ENCODE measurements around the gene ARCN1. TPM values are rescaled to one million over a fixed set of nuclear protein-coding genes. Genes with fewer than 3 reads are reported as not detected.

The ARCN1 gene
- total and polyA plus RNA-seq, 9 of the 15 experiments (the other 6 are each of a cell fraction or from before 2014, with no cell fraction given) = 30.0 to 224 (median 76.4) TPM

- TF ChIP-seq TFE3 (CRISPR knock-in tag; IDR thresholded peaks at IDR 0.05) = no peak
- no peak for TF ChIP-seq CBFB (CRISPR knock-in tag; IDR thresholded peaks at IDR 0.05)
- TF ChIP-seq ZSCAN29 (IDR thresholded peaks at IDR 0.05) = no peak
- no peak for TF ChIP-seq SNRNP70 (optimal IDR thresholded peaks at IDR 0.05; ENCODE audit: low read depth, low read length)
- no peak for TF ChIP-seq EP400 (IDR thresholded peaks at IDR 0.05)
- no peak; the same call in 1 of the 2 replicates for TF ChIP-seq MTA3 (IDR thresholded peaks at IDR 0.05; ENCODE audit: borderline replicate concordance)
- no peak for TF ChIP-seq KDM5B (IDR thresholded peaks at IDR 0.05; ENCODE audit: insufficient replicate concordance, low read depth, low read length)
- no peak for TF ChIP-seq IRF1 (CRISPR knock-in tag; IDR thresholded peaks at IDR 0.05; ENCODE audit: borderline replicate concordance)
- TF ChIP-seq TEAD2 (tag; IDR thresholded peaks at IDR 0.05) = 0 out of 2 replicates have a peak, but pooled peaks have one; percentile 33
- no peak for TF ChIP-seq NR3C1 (CRISPR knock-in tag; IDR thresholded peaks at IDR 0.05)
- TF ChIP-seq SAP30 (IDR thresholded peaks at IDR 0.05; ENCODE audit: borderline replicate concordance, insufficient read depth, low read depth, low read length, poor library complexity, severe bottlenecking) = no peak
- TF ChIP-seq POLR3A (IDR thresholded peaks at IDR 0.05; ENCODE audit: borderline replicate concordance, extremely low read depth, insufficient read depth, insufficient read length) = no peak
- no peak for TF ChIP-seq BRD4 (IDR thresholded peaks at IDR 0.05)
- TF ChIP-seq, protein P1, sequence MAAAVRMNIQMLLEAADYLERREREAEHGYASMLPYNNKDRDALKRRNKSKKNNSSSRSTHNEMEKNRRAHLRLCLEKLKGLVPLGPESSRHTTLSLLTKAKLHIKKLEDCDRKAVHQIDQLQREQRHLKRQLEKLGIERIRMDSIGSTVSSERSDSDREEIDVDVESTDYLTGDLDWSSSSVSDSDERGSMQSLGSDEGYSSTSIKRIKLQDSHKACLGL (CRISPR knock-in tag; IDR thresholded peaks at IDR 0.05; ENCODE audit: borderline replicate concordance, poor library complexity, severe bottlenecking) = no peak
- no peak for TF ChIP-seq ZNF316 (IDR thresholded peaks at IDR 0.05)
- TF ChIP-seq, protein P2, sequence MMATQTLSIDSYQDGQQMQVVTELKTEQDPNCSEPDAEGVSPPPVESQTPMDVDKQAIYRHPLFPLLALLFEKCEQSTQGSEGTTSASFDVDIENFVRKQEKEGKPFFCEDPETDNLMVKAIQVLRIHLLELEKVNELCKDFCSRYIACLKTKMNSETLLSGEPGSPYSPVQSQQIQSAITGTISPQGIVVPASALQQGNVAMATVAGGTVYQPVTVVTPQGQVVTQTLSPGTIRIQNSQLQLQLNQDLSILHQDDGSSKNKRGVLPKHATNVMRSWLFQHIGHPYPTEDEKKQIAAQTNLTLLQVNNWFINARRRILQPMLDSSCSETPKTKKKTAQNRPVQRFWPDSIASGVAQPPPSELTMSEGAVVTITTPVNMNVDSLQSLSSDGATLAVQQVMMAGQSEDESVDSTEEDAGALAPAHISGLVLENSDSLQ (IDR thresholded peaks at IDR 0.05) = no peak
- no peak for TF ChIP-seq ARID2 (IDR thresholded peaks at IDR 0.05)
- no peak for TF ChIP-seq HDAC8 (tag; IDR thresholded peaks at IDR 0.05)
- no peak for TF ChIP-seq PTRF (tag; IDR thresholded peaks at IDR 0.05)
- no peak for TF ChIP-seq HOXB6 (CRISPR knock-in tag; IDR thresholded peaks at IDR 0.05; ENCODE audit: borderline replicate concordance)
- no peak for TF ChIP-seq MCM7 (IDR thresholded peaks at IDR 0.05)
- TF ChIP-seq XRCC4 (IDR thresholded peaks at IDR 0.05; ENCODE audit: extremely low read depth, insufficient read depth, insufficient read length) = no peak
- TF ChIP-seq FUS (optimal IDR thresholded peaks at IDR 0.05; ENCODE audit: low read depth, low read length) = no peak
- no peak for TF ChIP-seq ZNF668 (CRISPR knock-in tag; IDR thresholded peaks at IDR 0.05)
- TF ChIP-seq ESRRA (IDR thresholded peaks at IDR 0.05; ENCODE audit: borderline replicate concordance, low read depth) = peak; percentile 66
- no peak for TF ChIP-seq ZZZ3 (IDR thresholded peaks at IDR 0.05)
- no peak for TF ChIP-seq C11orf30 (IDR thresholded peaks at IDR 0.05; ENCODE audit: low read depth)
These were observed 48.4 kb downstream of the ARCN1 start (continued) for GRCh38 chr11:118620529-118621070.

Measured in K562 (cell line).